IMR-90 (cell line): Measurements from ENCODE around the gene GLI1. TPM values are rescaled to one million over a fixed set of nuclear protein-coding genes. Genes with fewer than 3 reads are reported as not detected.

Experiments
- ATAC-seq: fragments of 200-7000 bp; cut with Tn5 transposase; 2 replicates; pipeline ENCODE4 v1.9.1; 2020; ENCODE audit warnings: low read depth, mild to moderate bottlenecking, moderate library complexity
- BruUV-seq: library from RNA; stranded (reverse); fragments of 400-500 nt; replicated peaks from 2 replicates; lab custom pipeline; 2021; lab: Mats Ljungman, UMichigan
- CTCF ChIA-PET: fragments of 300-600 bp; formaldehyde crosslinking; extraction: SDS; loops from one replicate; lab custom pipeline; 2021; ENCODE audit warnings: antibody characterized with exemption; lab: Yijun Ruan, JAX
- POLR2A ChIA-PET: fragments of 300-600 bp; sonication (Branson Sonifier 250); formaldehyde crosslinking; loops from one replicate; lab custom pipeline; 2022; ENCODE audit warnings: antibody characterized with exemption; ENCODE audit not compliant: unreplicated experiment; lab: Charles Lee
- DNase-seq: peaks from one replicate; pipeline ENCODE4 v3.0.0; 2013
- H2AFZ ChIP-seq: replicated peaks from 2 replicates; pipeline ENCODE3; 2013; ENCODE audit warnings: low read length, mild to moderate bottlenecking; ENCODE audit not compliant: poor library complexity
- H2AK5ac ChIP-seq: 2 replicates; pipeline ENCODE4 v1.6.1; 2013; ENCODE audit warnings: low read depth, low read length, inconsistent platforms
- H2AK9ac ChIP-seq: replicated peaks from 2 replicates; pipeline ENCODE3; 2013; ENCODE audit warnings: mild to moderate bottlenecking, low read depth, low read length, moderate library complexity; ENCODE audit not compliant: poor library complexity
- H2BK120ac ChIP-seq: 2 replicates; pipeline ENCODE4 v1.6.1; 2013; ENCODE audit warnings: low read depth, low read length, inconsistent platforms
- H2BK15ac ChIP-seq: 3 replicates; pipeline ENCODE4 v1.6.1; 2013; ENCODE audit warnings: low read depth, low read length, inconsistent platforms
- H2BK20ac ChIP-seq: 2 replicates; pipeline ENCODE4 v1.6.1; 2013; ENCODE audit warnings: low read depth, mild to moderate bottlenecking, inconsistent platforms, low read length, moderate library complexity
- H2BK5ac ChIP-seq: 2 replicates; pipeline ENCODE4 v1.6.1; 2013; ENCODE audit warnings: mild to moderate bottlenecking, low read depth, low read length, inconsistent platforms; ENCODE audit not compliant: poor library complexity, severe bottlenecking
- H3K14ac ChIP-seq: replicated peaks from 2 replicates; pipeline ENCODE4 v1.6.1; 2013; ENCODE audit warnings: low read depth, low read length, inconsistent platforms
- H3K18ac ChIP-seq: 2 replicates; pipeline ENCODE4 v1.6.1; 2013; ENCODE audit warnings: low read depth, low read length, control low read depth
- H3K23ac ChIP-seq: 2 replicates; pipeline ENCODE4 v1.6.1; 2013; ENCODE audit warnings: low read depth, low read length, inconsistent platforms
- H3K27ac ChIP-seq: 2 replicates; pipeline ENCODE4 v1.5.1; 2013; ENCODE audit warnings: mild to moderate bottlenecking, control low read depth, low read length; ENCODE audit not compliant: insufficient read depth
- H3K27me3 ChIP-seq: 2 replicates; pipeline ENCODE4 v1.6.1; 2013; ENCODE audit warnings: low read length; ENCODE audit not compliant: control insufficient read depth, insufficient read depth
- H3K36me3 ChIP-seq: 2 replicates; pipeline ENCODE4 v1.6.1; 2013; ENCODE audit warnings: low read length, mixed read lengths; ENCODE audit not compliant: control insufficient read depth, insufficient read depth
- H3K4ac ChIP-seq: 2 replicates; pipeline ENCODE4 v1.6.1; 2013; ENCODE audit warnings: low read depth, low read length, inconsistent platforms
- H3K4me1 ChIP-seq: 2 replicates; pipeline ENCODE4 v1.6.1; 2013; ENCODE audit warnings: low read length, mixed read lengths; ENCODE audit not compliant: control insufficient read depth, insufficient read depth
- H3K4me2 ChIP-seq: 2 replicates; pipeline ENCODE4 v1.6.1; 2013; ENCODE audit warnings: low read depth, mild to moderate bottlenecking, control low read depth, low read length, moderate library complexity
- H3K4me3 ChIP-seq: 2 replicates; pipeline ENCODE4 v1.5.1; 2013; ENCODE audit warnings: low read depth, mild to moderate bottlenecking, control low read depth, low read length, moderate library complexity; ENCODE audit not compliant: insufficient read depth
- H3K56ac ChIP-seq: 2 replicates; pipeline ENCODE4 v1.6.1; 2013; ENCODE audit warnings: low read length, inconsistent platforms; ENCODE audit not compliant: insufficient read depth; ENCODE audit errors: extremely low read depth
- H3K79me1 ChIP-seq, 2 experiments: 2 replicates each; pipeline ENCODE4 v1.6.1; 2013; ENCODE audit warnings: low read length in 2 of 2, inconsistent platforms in 1 of 2, low read depth in 1 of 2
- H3K9ac ChIP-seq: 2 replicates; pipeline ENCODE4 v1.6.1; 2013; ENCODE audit warnings: low read depth, low read length, control low read depth
- H3K9me1 ChIP-seq: 2 replicates; pipeline ENCODE4 v1.6.1; 2013; ENCODE audit warnings: low read length, inconsistent platforms; ENCODE audit not compliant: insufficient read depth
- H3K9me3 ChIP-seq: 2 replicates; pipeline ENCODE4 v1.6.1; 2013; ENCODE audit warnings: low read length; ENCODE audit not compliant: control insufficient read depth, insufficient read depth
- H4K20me1 ChIP-seq: 2 replicates; pipeline ENCODE4 v1.6.1; 2013; ENCODE audit warnings: low read length, inconsistent platforms; ENCODE audit not compliant: insufficient read depth
- H4K5ac ChIP-seq: 2 replicates; pipeline ENCODE4 v1.6.1; 2013; ENCODE audit warnings: mild to moderate bottlenecking, low read depth, low read length, control low read depth
- H4K8ac ChIP-seq, 2 experiments: 2 replicates each; pipeline ENCODE4 v1.6.1; 2013; ENCODE audit warnings: low read depth in 2 of 2, low read length in 2 of 2, control low read depth in 1 of 2, inconsistent platforms in 1 of 2
- H4K91ac ChIP-seq: 2 replicates; pipeline ENCODE4 v1.6.1; 2013; ENCODE audit warnings: low read depth, low read length, inconsistent platforms; ENCODE audit not compliant: insufficient read depth
- BHLHE40 ChIP-seq: fragments of 150-350 bp; IDR thresholded peaks from 2 replicates; pipeline ENCODE4 v1.6.1; 2016; ENCODE audit warnings: mild to moderate bottlenecking, low read depth, low read length
- CEBPB ChIP-seq: IDR thresholded peaks from 2 replicates; pipeline ENCODE4 v1.6.1; 2012; ENCODE audit warnings: low read depth, low read length, improper control_type of control experiment
- CHD1 ChIP-seq: IDR thresholded peaks from 2 replicates; pipeline ENCODE4 v1.6.1; 2012; ENCODE audit warnings: low read depth, low read length, improper control_type of control experiment
- FOS ChIP-seq: fragments of 150-350 bp; IDR thresholded peaks from 2 replicates; pipeline ENCODE4 v1.6.1; 2016; ENCODE audit warnings: low read depth, low read length
- MAFK ChIP-seq: IDR thresholded peaks from 2 replicates; pipeline ENCODE4 v1.6.1; 2012; ENCODE audit warnings: low read depth, low read length, improper control_type of control experiment
- MAZ ChIP-seq: IDR thresholded peaks from 2 replicates; pipeline ENCODE4 v1.6.1; 2012; ENCODE audit warnings: low read depth, mild to moderate bottlenecking, low read length, improper control_type of control experiment, moderate library complexity, borderline replicate concordance
- MXI1 ChIP-seq: IDR thresholded peaks from 2 replicates; pipeline ENCODE4 v1.6.1; 2012; ENCODE audit warnings: low read depth, mild to moderate bottlenecking, low read length, moderate library complexity, borderline replicate concordance
- NFE2L2 ChIP-seq: fragments of 150-350 bp; IDR thresholded peaks from 2 replicates; pipeline ENCODE4 v1.6.1; 2016; ENCODE audit warnings: low read depth, mild to moderate bottlenecking, low read length
- POLR2A ChIP-seq: IDR thresholded peaks from 2 replicates; pipeline ENCODE4 v1.6.1; 2012; ENCODE audit warnings: mild to moderate bottlenecking, low read depth, low read length
- RAD21 ChIP-seq: IDR thresholded peaks from 2 replicates; pipeline ENCODE4 v1.6.1; 2012; ENCODE audit warnings: low read length, improper control_type of control experiment
- RCOR1 ChIP-seq: IDR thresholded peaks from 2 replicates; pipeline ENCODE4 v1.6.1; 2012; ENCODE audit warnings: mild to moderate bottlenecking, low read length, improper control_type of control experiment; ENCODE audit not compliant: insufficient replicate concordance
- RFX5 ChIP-seq: IDR thresholded peaks from 2 replicates; pipeline ENCODE4 v1.8.0; 2012; ENCODE audit warnings: low read depth, mild to moderate bottlenecking, low read length, moderate library complexity
- SMC3 ChIP-seq: fragments of 150-350 bp; IDR thresholded peaks from 2 replicates; pipeline ENCODE4 v1.6.1; 2016; ENCODE audit warnings: low read depth, mild to moderate bottlenecking, antibody characterized with exemption, low read length, moderate library complexity
- WGBS, 2 experiments: methylation state at CpG; one replicate each; pipeline versions ENCODE4 v1.1.5 to v1.1.7; 2013; ENCODE audit warnings: missing lambda C conversion rate in 2 of 2; ENCODE audit not compliant: insufficient read length in 1 of 2; ENCODE audit errors: extremely low coverage in 2 of 2; 5-methylcytosine and 5-hydroxymethylcytosine counted together
- dilution Hi-C: fragments of 300-500 bp; cut with HindIII; formaldehyde crosslinking; loops from one replicate; pipeline ENCODE4 v1.14.3; 2018; ENCODE audit warnings: low sequenced_read_pairs; ENCODE audit not compliant: unreplicated experiment
- in situ Hi-C: fragments of 300-500 bp; cut with MboI; formaldehyde crosslinking; loops from 3 replicates; pipeline ENCODE4 v1.14.3; 2019; ENCODE audit warnings: low sequenced_read_pairs, inconsistent platforms, mixed read lengths
- intact Hi-C: fragments of 100-400 bp; cut with micrococcal nuclease; formaldehyde crosslinking; loops from 2 replicates; pipeline ENCODE4 v1.10.0; 2022
- polyA plus RNA-seq, 3 experiments: library from polyadenylated mRNA; depleted of rRNA; stranded (reverse); fragments of >200 nt; gene quantifications; 2 replicates each; pipeline ENCODE4 v1.2.3, GENCODE V29; 2012; ENCODE audit warnings: low replicate concordance in 1 of 3
- total RNA-seq: library from RNA; depleted of rRNA; stranded (reverse); fragments of >200 nt; gene quantifications from 2 replicates; pipeline ENCODE4 v1.2.3, GENCODE V29; 2012
- TF ChIP-seq, protein P1 (sequence below): conservative IDR thresholded peaks from 2 replicates; pipeline ENCODE4 v1.5.1; 2012; ENCODE audit warnings: mild to moderate bottlenecking, low read depth, low read length, improper control_type of control experiment
- TF ChIP-seq, protein P2 (sequence below): fragments of 150-350 bp; IDR thresholded peaks from 2 replicates; pipeline ENCODE4 v1.6.1; 2016; ENCODE audit warnings: low read depth, mild to moderate bottlenecking, low read length, moderate library complexity, borderline replicate concordance
- TF ChIP-seq, protein P3 (sequence below): fragments of 150-350 bp; IDR thresholded peaks from 2 replicates; pipeline ENCODE4 v1.6.1; 2017; ENCODE audit warnings: mild to moderate bottlenecking, antibody characterized with exemption, low read length, low read depth

GLI1 gene
- total and polyA plus RNA-seq, 2 of the 4 experiments (the other 2 are of a cell fraction): 1.3 to 3.8 TPM

DNA sequence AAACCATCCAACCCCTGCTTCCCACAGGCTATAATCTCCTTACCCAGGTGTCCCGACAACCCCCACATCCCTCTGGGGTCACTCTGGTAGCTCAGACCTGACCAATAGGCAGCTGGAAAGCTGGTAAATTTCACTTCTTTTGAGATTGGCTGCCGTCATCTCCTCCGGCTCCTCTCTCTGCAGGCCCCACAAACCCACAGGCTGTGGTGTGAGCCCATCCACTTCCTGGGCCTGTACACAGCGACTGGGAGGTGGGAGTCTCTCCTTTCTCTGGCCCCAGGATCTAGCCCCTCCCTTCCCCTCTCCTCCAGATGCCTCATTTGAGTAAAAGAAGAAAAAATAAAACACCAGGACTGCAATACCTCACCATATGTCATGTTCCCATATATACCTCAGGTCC, 24.3 kb upstream of the GLI1 start:
- Histone ChIP-seq H2BK5ac (no peak overlapping the region), H2BK15ac (no peak overlapping the region), H4K91ac (no peak overlapping the region), H3K27me3 (no peaks in the 10 kb centered on the region), H3K9me1 (no peaks in the 10 kb centered on the region), H4K20me1 (no peaks in the 10 kb centered on the region), H2BK20ac (no peak overlapping the region), H3K36me3 (no peaks in the 10 kb centered on the region), H3K4me2 (no peak overlapping the region), H4K5ac (no peak overlapping the region), H3K4me1 (no peaks in the 10 kb centered on the region), H2AFZ (peak overlapping the region; percentile 44), H3K56ac (no peak overlapping the region), H3K23ac (no peak overlapping the region), H3K4me3 (no peak overlapping the region), H3K18ac (no peak overlapping the region), H3K27ac (no peak overlapping the region), H3K79me1 (peaks cover 0 to 3% of the 10 kb centered on the region in 2 experiments; a peak in 2 of 4 replicates), H3K14ac (no peak overlapping the region), H3K9ac (no peak overlapping the region), H4K8ac (no peak overlapping the region), H2AK9ac (no peak overlapping the region), H3K4ac (no peak overlapping the region), H2BK120ac (no peak overlapping the region), H2AK5ac (no peak overlapping the region), H3K9me3 (no peaks in the 10 kb centered on the region)
- BruUV-seq: no TSS peak
- ChIA-PET POLR2A (no interaction called here), CTCF (interaction anchor here (0.8 kb wide), 1 partner anchor 17 kb away, joined by 3 read pairs; no protein-coding TSS in a partner anchor)
- dilution Hi-C loops: no loop called here
- TF ChIP-seq RCOR1: no peak
- TF ChIP-seq, protein P1, sequence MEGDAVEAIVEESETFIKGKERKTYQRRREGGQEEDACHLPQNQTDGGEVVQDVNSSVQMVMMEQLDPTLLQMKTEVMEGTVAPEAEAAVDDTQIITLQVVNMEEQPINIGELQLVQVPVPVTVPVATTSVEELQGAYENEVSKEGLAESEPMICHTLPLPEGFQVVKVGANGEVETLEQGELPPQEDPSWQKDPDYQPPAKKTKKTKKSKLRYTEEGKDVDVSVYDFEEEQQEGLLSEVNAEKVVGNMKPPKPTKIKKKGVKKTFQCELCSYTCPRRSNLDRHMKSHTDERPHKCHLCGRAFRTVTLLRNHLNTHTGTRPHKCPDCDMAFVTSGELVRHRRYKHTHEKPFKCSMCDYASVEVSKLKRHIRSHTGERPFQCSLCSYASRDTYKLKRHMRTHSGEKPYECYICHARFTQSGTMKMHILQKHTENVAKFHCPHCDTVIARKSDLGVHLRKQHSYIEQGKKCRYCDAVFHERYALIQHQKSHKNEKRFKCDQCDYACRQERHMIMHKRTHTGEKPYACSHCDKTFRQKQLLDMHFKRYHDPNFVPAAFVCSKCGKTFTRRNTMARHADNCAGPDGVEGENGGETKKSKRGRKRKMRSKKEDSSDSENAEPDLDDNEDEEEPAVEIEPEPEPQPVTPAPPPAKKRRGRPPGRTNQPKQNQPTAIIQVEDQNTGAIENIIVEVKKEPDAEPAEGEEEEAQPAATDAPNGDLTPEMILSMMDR: no peak
- TF ChIP-seq BHLHE40: no peak
- no peak for TF ChIP-seq NFE2L2
- no peak for TF ChIP-seq RFX5
- no peak for TF ChIP-seq CHD1
- TF ChIP-seq POLR2A: no peak
- TF ChIP-seq, protein P2, sequence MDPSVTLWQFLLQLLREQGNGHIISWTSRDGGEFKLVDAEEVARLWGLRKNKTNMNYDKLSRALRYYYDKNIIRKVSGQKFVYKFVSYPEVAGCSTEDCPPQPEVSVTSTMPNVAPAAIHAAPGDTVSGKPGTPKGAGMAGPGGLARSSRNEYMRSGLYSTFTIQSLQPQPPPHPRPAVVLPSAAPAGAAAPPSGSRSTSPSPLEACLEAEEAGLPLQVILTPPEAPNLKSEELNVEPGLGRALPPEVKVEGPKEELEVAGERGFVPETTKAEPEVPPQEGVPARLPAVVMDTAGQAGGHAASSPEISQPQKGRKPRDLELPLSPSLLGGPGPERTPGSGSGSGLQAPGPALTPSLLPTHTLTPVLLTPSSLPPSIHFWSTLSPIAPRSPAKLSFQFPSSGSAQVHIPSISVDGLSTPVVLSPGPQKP: no peak
- no peak for TF ChIP-seq RAD21
- no peak for TF ChIP-seq MAZ
- no peak for TF ChIP-seq FOS
- TF ChIP-seq MAFK: no peak
- TF ChIP-seq, protein P3, sequence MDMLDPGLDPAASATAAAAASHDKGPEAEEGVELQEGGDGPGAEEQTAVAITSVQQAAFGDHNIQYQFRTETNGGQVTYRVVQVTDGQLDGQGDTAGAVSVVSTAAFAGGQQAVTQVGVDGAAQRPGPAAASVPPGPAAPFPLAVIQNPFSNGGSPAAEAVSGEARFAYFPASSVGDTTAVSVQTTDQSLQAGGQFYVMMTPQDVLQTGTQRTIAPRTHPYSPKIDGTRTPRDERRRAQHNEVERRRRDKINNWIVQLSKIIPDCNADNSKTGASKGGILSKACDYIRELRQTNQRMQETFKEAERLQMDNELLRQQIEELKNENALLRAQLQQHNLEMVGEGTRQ: no peak
- TF ChIP-seq MXI1: no peak
- TF ChIP-seq SMC3: no peak
- TF ChIP-seq CEBPB: no peak
- no CpG with 5 or more reads among the region's 4 CpGs for WGBS, 2 experiments
- intact Hi-C loops: no loop called here
- ATAC-seq: no peak
- DNase-seq: no peak
- in situ Hi-C loops: no loop called here
